ENCODE data around the gene MTMR4.

Gene MTMR4

DNA sequence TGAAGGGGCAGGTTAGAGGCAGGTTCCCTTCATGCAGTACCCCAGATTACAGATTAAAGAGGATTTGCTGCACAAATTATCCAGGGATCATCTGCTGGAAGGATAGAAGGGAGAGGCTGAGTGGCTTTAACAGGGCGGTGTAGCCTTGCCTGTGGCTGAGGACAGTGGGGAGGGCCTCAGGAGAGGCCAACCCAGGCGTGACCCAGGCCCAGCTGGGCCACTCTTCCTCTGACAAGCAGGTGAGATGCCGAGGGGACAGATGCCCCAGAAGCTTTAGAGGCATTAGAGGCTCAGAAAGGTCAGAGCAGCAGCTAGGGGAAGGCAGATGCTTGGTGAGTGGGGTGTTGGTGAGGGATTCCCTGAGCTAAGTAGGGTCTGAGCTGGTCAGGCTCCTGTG is 18.1 kb upstream of the MTMR4 start:
- peak overlapping the region; percentile 55; the same call in 1 of the 2 replicates for H3K4me3 ChIP-seq (ENCODE audit: low read length)
- DNase-seq (ENCODE audit: low read depth): no peak
- TF ChIP-seq, protein P1, sequence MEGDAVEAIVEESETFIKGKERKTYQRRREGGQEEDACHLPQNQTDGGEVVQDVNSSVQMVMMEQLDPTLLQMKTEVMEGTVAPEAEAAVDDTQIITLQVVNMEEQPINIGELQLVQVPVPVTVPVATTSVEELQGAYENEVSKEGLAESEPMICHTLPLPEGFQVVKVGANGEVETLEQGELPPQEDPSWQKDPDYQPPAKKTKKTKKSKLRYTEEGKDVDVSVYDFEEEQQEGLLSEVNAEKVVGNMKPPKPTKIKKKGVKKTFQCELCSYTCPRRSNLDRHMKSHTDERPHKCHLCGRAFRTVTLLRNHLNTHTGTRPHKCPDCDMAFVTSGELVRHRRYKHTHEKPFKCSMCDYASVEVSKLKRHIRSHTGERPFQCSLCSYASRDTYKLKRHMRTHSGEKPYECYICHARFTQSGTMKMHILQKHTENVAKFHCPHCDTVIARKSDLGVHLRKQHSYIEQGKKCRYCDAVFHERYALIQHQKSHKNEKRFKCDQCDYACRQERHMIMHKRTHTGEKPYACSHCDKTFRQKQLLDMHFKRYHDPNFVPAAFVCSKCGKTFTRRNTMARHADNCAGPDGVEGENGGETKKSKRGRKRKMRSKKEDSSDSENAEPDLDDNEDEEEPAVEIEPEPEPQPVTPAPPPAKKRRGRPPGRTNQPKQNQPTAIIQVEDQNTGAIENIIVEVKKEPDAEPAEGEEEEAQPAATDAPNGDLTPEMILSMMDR (conservative IDR thresholded peaks at IDR 0.05; ENCODE audit: low read length): no peak

DNA sequence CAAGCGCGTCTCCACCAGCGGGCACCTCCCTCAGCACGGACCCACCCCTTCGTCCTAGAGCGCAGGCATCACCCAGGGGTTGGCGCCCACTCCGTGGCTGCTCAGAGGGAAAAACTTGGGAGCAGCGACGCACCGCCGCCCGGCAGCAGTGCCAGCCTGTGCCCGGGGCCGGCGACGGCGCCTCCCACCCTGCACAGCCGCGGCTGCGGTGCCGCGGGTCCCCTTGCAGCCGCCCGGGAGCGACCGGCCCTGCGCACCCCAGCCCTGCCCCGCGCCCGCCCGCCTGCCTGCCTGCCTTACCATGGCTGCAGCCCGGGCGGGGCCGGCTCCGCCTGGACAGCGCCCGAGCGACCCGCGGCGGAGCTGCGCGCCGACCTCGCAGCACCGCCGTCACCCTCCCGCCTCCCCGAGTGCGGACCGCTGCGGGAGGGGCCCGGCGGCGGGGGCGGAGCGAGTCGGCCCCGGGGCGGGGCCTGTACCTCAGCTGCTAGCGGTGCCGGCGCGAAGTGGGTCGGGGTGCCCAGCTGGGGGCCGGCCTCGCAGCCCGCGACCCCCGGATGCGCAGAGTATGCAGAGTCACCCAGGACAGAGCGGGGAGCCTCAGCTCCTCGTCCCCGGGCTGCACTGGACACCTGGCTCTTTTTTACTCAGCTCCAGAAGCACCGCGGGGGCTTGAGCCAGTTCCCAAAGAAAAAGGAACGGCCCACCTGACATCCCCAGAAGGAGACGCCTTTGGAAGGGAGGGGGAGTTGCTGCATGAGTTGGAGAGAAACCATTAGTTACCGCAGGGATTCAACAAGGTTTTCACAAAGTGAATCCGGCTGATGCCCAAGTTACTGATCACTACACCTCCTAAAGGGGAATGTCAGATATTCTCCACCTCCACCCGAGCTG is 17.5 kb upstream of the MTMR4 start:
- peak; percentile 23 for DNase-seq (ENCODE audit: low read depth)
- TF ChIP-seq, protein P1 (conservative IDR thresholded peaks at IDR 0.05; ENCODE audit: low read length): no peak
- H3K4me3 ChIP-seq (ENCODE audit: low read length): peak overlapping the region; percentile 55

DNA sequence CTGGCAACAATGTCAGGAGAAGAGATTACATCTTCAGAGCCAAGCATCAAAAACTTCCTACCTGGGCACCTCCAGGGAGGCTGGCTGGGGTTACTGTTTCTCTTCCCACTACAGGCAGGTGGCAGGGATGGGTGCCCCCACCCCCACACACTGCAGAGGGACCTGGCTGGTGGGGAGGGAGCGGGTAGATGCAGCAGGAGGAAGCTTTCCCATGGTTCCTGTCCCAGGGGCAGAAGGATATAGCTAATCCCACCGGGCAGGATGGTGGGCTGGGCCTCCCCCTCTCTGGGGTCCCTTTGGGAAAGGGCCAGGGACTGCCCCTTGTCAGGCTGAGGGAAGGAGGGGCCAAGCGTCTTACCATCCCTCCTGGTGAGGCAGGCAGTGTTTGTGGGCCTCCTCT is 16.7 kb upstream of the MTMR4 start:
- TF ChIP-seq, protein P1 (conservative IDR thresholded peaks at IDR 0.05; ENCODE audit: low read length): no peak
- no peak for DNase-seq (ENCODE audit: low read depth)
- peak overlapping the region; percentile 50 for H3K4me3 ChIP-seq (ENCODE audit: low read length)

DNA sequence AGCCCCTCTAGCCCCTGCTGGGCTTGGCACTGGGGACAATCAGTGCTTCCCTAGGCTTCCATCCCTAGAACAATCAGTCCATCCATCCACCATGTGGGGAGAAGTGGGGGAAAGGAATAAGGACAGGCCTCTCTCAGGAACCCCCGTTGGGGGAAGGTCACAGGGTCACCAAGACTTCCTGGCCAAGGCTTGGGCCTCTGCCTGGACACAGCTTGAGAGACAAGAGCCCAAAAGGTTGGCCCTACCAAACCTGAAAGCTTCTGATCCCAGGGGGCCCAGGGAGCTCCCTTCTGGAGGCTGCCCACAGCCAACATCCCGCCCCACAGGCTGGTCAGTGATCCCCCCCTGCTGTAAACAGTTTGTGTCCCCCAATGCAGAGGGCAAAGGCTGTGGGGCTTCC is 16.2 kb upstream of the MTMR4 start:
- no peak overlapping the region for H3K4me3 ChIP-seq (ENCODE audit: low read length)
- DNase-seq (ENCODE audit: low read depth): no peak
- TF ChIP-seq, protein P1 (conservative IDR thresholded peaks at IDR 0.05; ENCODE audit: low read length): no peak

DNA sequence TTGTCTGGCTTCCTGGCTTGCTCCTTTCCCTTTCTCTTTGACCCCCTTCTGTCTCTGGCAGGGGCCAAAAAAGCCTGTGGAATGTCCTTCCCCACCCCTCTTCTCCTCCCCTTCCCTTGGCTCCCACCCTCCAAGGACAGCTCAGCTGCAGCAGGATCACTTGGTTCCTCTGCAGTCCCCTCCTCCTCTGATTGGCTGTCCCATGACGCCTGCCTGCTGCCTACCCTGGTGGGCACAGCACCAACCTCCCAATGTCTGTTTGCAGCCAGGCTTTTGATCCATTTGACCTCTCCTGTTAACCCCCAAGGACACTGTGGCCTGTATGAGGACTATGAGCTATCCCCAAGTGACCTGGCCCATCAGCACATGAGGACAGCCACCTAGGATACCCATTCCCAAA is 14.8 kb upstream of the MTMR4 start:
- TF ChIP-seq, protein P1 (conservative IDR thresholded peaks at IDR 0.05; ENCODE audit: low read length): no peak
- H3K4me3 ChIP-seq (ENCODE audit: low read length): no peak overlapping the region
- DNase-seq (ENCODE audit: low read depth): no peak

DNA sequence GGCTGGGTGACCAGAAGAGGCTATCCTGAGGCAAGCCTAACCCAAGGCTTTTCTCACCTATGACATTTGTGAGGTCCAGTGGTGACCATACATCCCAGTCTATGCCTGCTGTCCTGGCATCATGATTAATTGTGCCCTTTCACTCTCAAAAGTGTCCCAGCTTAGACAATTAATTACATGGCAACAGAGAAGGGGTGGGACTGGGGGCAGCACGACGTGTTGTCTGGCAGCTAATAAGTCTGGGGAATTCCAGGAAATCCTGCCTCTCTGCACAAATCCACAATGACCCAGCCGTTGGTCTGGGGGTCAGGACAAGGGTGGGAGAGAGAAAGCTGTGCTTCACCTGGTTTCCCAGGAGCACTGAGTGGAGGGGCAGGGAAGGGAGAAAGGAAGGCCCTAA is 14.0 kb upstream of the MTMR4 start:
- no peak for DNase-seq (ENCODE audit: low read depth)
- TF ChIP-seq, protein P1 (conservative IDR thresholded peaks at IDR 0.05; ENCODE audit: low read length): no peak
- no peak overlapping the region for H3K4me3 ChIP-seq (ENCODE audit: low read length)

DNA sequence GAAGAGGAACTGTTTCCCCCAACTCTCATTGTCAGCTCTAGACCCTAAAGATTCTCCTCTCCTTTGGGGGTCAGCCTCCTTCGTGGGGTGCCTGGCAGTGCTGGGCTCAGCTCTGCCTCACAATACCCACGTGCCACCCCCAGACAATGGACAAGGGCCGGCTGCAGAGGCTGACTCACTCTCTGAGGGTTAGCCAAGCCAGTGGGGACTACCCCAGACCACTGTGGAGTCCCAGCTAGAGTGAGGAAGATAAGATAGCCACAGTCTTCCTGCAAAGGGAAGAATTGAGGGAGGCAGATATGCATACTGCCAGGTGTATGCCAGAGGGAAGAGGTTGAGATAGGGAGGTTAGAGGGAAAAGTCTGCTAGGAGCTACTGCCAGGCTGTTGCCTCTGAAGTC is 13.5 kb upstream of the MTMR4 start:
- no peak overlapping the region for H3K4me3 ChIP-seq (ENCODE audit: low read length)
- TF ChIP-seq, protein P1 (conservative IDR thresholded peaks at IDR 0.05; ENCODE audit: low read length): no peak
- no peak for DNase-seq (ENCODE audit: low read depth)

All from AG10803 (cell line).